OCI-LY7 (cell line): ENCODE data around the gene ZMYND8. TPM values are rescaled to one million over a fixed set of nuclear protein-coding genes. Genes with fewer than 3 reads are reported as not detected.

Experiments used
- BruUV-seq: library from RNA; stranded (reverse); fragments of 400-500 nt; replicated peaks from 2 replicates; lab custom pipeline; 2021; lab: Mats Ljungman, UMichigan
- CTCF ChIA-PET: fragments of 300-600 bp; sonication (Branson Sonifier 250); formaldehyde crosslinking; loops from one replicate; lab custom pipeline; 2022; ENCODE audit warnings: antibody characterized with exemption; ENCODE audit not compliant: unreplicated experiment; lab: Charles Lee
- POLR2A ChIA-PET: fragments of 300-600 bp; sonication (Branson Sonifier 250); formaldehyde crosslinking; loops from one replicate; lab custom pipeline; 2022; ENCODE audit warnings: antibody characterized with exemption; lab: Charles Lee
- DNase-seq: peaks from one replicate; pipeline ENCODE4 v3.0.0-alpha.2; 2015; ENCODE audit warnings: low spot score
- H2AFZ ChIP-seq: fragments of 200-600 bp; sonication (generic), shearing (Covaris generic); 2 replicates; pipeline ENCODE4 v1.6.1; 2014; ENCODE audit warnings: mild to moderate bottlenecking, antibody characterized with exemption, low read length, moderate library complexity
- H3K27ac ChIP-seq: fragments of 200-600 bp; sonication (generic); 2 replicates; pipeline ENCODE4 v1.5.1; 2014; ENCODE audit warnings: mixed run types, low read depth, mild to moderate bottlenecking, moderate library complexity, low read length, inconsistent platforms; ENCODE audit not compliant: poor library complexity, severe bottlenecking
- H3K36me3 ChIP-seq: fragments of 200-600 bp; sonication (generic); 2 replicates; pipeline ENCODE4 v1.6.1; 2014; ENCODE audit warnings: mild to moderate bottlenecking, antibody characterized with exemption, low read length, moderate library complexity, mixed read lengths; ENCODE audit not compliant: insufficient read depth
- H3K4me1 ChIP-seq: fragments of 200-600 bp; sonication (generic); 2 replicates; pipeline ENCODE4 v1.5.1; 2014; ENCODE audit warnings: mild to moderate bottlenecking, low read length; ENCODE audit not compliant: insufficient read depth, poor library complexity, severe bottlenecking
- H3K4me2 ChIP-seq: fragments of 200-600 bp; sonication (generic); 2 replicates; pipeline ENCODE4 v1.6.1; 2014; ENCODE audit warnings: mild to moderate bottlenecking, low read length
- H3K4me3 ChIP-seq: fragments of 200-600 bp; sonication (generic); 2 replicates; pipeline ENCODE4 v1.5.1; 2014; ENCODE audit warnings: mild to moderate bottlenecking, low read depth, low read length; ENCODE audit not compliant: poor library complexity, severe bottlenecking
- H3K79me2 ChIP-seq: fragments of 200-600 bp; sonication (generic); 2 replicates; pipeline ENCODE4 v1.6.1; 2016; ENCODE audit warnings: low read depth, mild to moderate bottlenecking, low read length, moderate library complexity, mixed read lengths; ENCODE audit not compliant: insufficient read depth
- H3K9me2 ChIP-seq: fragments of 200-600 bp; sonication (generic); 2 replicates; pipeline ENCODE4 v1.6.1; 2016; ENCODE audit warnings: mild to moderate bottlenecking, low read length, mixed read lengths; ENCODE audit not compliant: insufficient read depth
- H3K9me3 ChIP-seq: fragments of 200-600 bp; sonication (generic); 2 replicates; pipeline ENCODE4 v1.6.1; 2014; ENCODE audit warnings: mild to moderate bottlenecking, mixed run types, low read length, mixed read lengths
- H4K20me1 ChIP-seq: fragments of 200-600 bp; sonication (generic); 2 replicates; pipeline ENCODE4 v1.6.1; 2014; ENCODE audit warnings: mild to moderate bottlenecking, antibody characterized with exemption, low read length, moderate library complexity, mixed read lengths; ENCODE audit not compliant: insufficient read depth
- EZH2phosphoT487 ChIP-seq: fragments of 200-600 bp; sonication (generic); IDR thresholded peaks from 2 replicates; pipeline ENCODE4 v1.6.1; 2018; ENCODE audit warnings: low read depth, borderline replicate concordance, mild to moderate bottlenecking, mixed run types, antibody characterized with exemption, low read length, moderate library complexity, mixed read lengths
- intact Hi-C: fragments of 100-400 bp; cut with micrococcal nuclease; formaldehyde crosslinking; loops from one replicate; pipeline ENCODE4 v1.10.0; 2022; ENCODE audit not compliant: unreplicated experiment
- total RNA-seq, 2 experiments: library from RNA; depleted of rRNA in 1 of 2; stranded (reverse); fragments of >200 nt in 1 of 2; shearing (Covaris generic) in 1 of 2; gene quantifications; 2 replicates each; pipeline ENCODE4 v1.2.3, GENCODE V29; 2014 to 2022
- TF ChIP-seq, protein P1 (sequence below): fragments of 200-600 bp; sonication (generic); conservative IDR thresholded peaks from 2 replicates; pipeline ENCODE4 v1.5.1; 2014; ENCODE audit warnings: mild to moderate bottlenecking, antibody characterized with exemption, low read length, moderate library complexity, mixed read lengths

The ZMYND8 gene
- total RNA-seq, 2 experiments from 2014 or later: 30.4 to 69.1 TPM

- no peaks in the 10 kb centered on the region for H3K4me1 ChIP-seq
- H2AFZ ChIP-seq: no peak overlapping the region
- ChIA-PET CTCF (interaction anchor here (0.6 to 1.2 kb wide), 2 partner anchors 17 to 786 kb away, joined by 3 read pairs; no protein-coding TSS in a partner anchor), POLR2A (no interaction called here)
- no peak for TF ChIP-seq EZH2phosphoT487
- TF ChIP-seq, protein P1, sequence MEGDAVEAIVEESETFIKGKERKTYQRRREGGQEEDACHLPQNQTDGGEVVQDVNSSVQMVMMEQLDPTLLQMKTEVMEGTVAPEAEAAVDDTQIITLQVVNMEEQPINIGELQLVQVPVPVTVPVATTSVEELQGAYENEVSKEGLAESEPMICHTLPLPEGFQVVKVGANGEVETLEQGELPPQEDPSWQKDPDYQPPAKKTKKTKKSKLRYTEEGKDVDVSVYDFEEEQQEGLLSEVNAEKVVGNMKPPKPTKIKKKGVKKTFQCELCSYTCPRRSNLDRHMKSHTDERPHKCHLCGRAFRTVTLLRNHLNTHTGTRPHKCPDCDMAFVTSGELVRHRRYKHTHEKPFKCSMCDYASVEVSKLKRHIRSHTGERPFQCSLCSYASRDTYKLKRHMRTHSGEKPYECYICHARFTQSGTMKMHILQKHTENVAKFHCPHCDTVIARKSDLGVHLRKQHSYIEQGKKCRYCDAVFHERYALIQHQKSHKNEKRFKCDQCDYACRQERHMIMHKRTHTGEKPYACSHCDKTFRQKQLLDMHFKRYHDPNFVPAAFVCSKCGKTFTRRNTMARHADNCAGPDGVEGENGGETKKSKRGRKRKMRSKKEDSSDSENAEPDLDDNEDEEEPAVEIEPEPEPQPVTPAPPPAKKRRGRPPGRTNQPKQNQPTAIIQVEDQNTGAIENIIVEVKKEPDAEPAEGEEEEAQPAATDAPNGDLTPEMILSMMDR: no peak
- H3K9me3 ChIP-seq: no peaks in the 10 kb centered on the region; the same call in 1 of the 2 replicates
- no peak overlapping the region for H3K4me2 ChIP-seq
- no peak overlapping the region for H3K4me3 ChIP-seq
- no peaks in the 10 kb centered on the region for H3K79me2 ChIP-seq
- DNase-seq: no peak
- no TSS peak for BruUV-seq
- peaks cover 94% of the 10 kb centered on the region for H3K36me3 ChIP-seq
- H3K9me2 ChIP-seq: no peaks in the 10 kb centered on the region
- intact Hi-C loops: no loop called here
- H4K20me1 ChIP-seq: no peaks in the 10 kb centered on the region
- H3K27ac ChIP-seq: no peak overlapping the region
These were observed 63.9 kb downstream of the ZMYND8 start for GRCh38 chr20:47292581-47292980.

DNA sequence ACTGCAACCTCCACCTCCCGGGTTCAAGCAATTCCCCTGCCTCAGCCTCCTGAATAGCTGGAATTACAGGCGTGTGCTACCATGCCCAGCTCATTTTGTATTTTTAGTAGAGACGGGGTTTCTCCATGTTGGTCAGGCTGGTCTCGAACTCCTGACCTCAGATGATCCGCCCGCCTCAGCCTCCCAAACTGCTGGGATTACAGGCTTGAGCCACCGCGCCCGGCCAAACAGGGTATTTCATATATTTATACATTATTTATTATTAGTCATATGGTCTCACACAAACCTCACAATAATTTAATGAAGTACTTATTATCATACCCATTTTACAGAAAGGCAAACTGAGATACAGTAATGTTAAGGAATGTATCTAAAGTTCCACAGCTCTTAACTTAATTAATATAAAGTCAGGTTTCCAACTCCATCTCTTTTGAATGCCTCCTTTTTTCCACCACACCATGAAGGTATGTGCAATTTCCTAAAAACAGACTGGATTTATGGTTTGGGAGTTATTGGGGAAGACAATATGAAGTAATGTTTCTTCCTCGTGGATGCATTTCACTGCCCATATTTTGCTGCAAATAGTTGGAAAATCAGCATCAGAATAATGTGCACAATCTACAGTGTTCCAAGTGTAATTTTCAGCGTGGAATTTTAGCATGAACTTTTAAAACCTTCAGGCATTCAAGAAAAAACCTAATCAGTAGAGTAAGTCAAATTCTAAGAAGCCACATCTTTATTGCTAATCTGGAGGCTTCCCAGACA lies 65.7 kb downstream of the ZMYND8 start:
- Histone ChIP-seq H3K4me2 (no peak overlapping the region), H3K9me2 (no peaks in the 10 kb centered on the region), H3K9me3 (no peaks in the 10 kb centered on the region; the same call in 1 of the 2 replicates), H4K20me1 (no peaks in the 10 kb centered on the region), H3K36me3 (peaks cover 92% of the 10 kb centered on the region), H3K27ac (no peak overlapping the region), H3K4me1 (no peaks in the 10 kb centered on the region), H3K79me2 (no peaks in the 10 kb centered on the region), H3K4me3 (no peak overlapping the region), H2AFZ (no peak overlapping the region)
- no peak for TF ChIP-seq EZH2phosphoT487
- TF ChIP-seq, protein P1: no peak
- BruUV-seq: no TSS peak
- no peak for DNase-seq
- intact Hi-C loops: no loop called here
- POLR2A ChIA-PET: interaction anchor here (0.6 to 1.2 kb wide), 4 partner anchors 60 to 564 kb away, joined by 3 to 5 read pairs (median 3); no protein-coding TSS in a partner anchor
- CTCF ChIA-PET: no interaction called here

- no peak for TF ChIP-seq EZH2phosphoT487
- TF ChIP-seq, protein P1: no peak
- DNase-seq: no peak
- POLR2A ChIA-PET: interaction anchor here (0.6 to 1.2 kb wide), 5 partner anchors 61 to 333 kb away, joined by 3 to 6 read pairs (median 3); no protein-coding TSS in a partner anchor
- TSS peak; percentile 6 for BruUV-seq
- intact Hi-C loops: no loop called here
- H3K9me2 ChIP-seq: no peaks in the 10 kb centered on the region
- no peak overlapping the region for H2AFZ ChIP-seq
- H3K27ac ChIP-seq: no peak overlapping the region
- H3K4me2 ChIP-seq: no peak overlapping the region
- H3K36me3 ChIP-seq: peaks cover 92% of the 10 kb centered on the region
- no peak overlapping the region for H3K4me3 ChIP-seq
- no peaks in the 10 kb centered on the region; the same call in 1 of the 2 replicates for H3K9me3 ChIP-seq
- H4K20me1 ChIP-seq: no peaks in the 10 kb centered on the region
- CTCF ChIA-PET: no interaction called here
- H3K79me2 ChIP-seq: no peaks in the 10 kb centered on the region
- no peaks in the 10 kb centered on the region for H3K4me1 ChIP-seq
These were observed 66.5 kb downstream of the ZMYND8 start for GRCh38 chr20:47290008-47290407.
